Astrocyte (in vitro differentiated cells and primary cell): ENCODE results near the gene OSBPL1A. TPM values are rescaled to one million over a fixed set of nuclear protein-coding genes. Genes with fewer than 3 reads are reported as not detected.

Experiments
- DNase-seq: peaks from one replicate; pipeline ENCODE4 v3.0.0-alpha.2; 2010; ENCODE audit warnings: low read depth
- FAIRE-seq: peaks from 2 replicates; lab custom pipeline; 2011; peaks lifted over from hg19 to GRCh38; lab: Jason Lieb, UNC
- H2AFZ ChIP-seq: 2 replicates; pipeline ENCODE4 v1.6.0; 2012; ENCODE audit warnings: low read depth, low read length, inconsistent platforms
- H3K27ac ChIP-seq: 2 replicates; pipeline ENCODE4 v1.5.1; 2011; ENCODE audit warnings: low read depth, low read length, inconsistent platforms
- H3K27me3 ChIP-seq: 2 replicates; pipeline ENCODE4 v1.6.0; 2011; ENCODE audit warnings: low read length, inconsistent platforms; ENCODE audit not compliant: insufficient read depth
- H3K36me3 ChIP-seq: 2 replicates; pipeline ENCODE4 v1.5.1; 2011; ENCODE audit warnings: low read length, inconsistent platforms; ENCODE audit not compliant: insufficient read depth
- H3K4me1 ChIP-seq: 2 replicates; pipeline ENCODE4 v1.5.1; 2011; ENCODE audit warnings: low read length, inconsistent platforms; ENCODE audit not compliant: insufficient read depth
- H3K4me2 ChIP-seq: 2 replicates; pipeline ENCODE4 v1.6.0; 2012; ENCODE audit warnings: low read length, inconsistent platforms
- H3K4me3 ChIP-seq: 2 replicates; pipeline ENCODE4 v1.5.1; 2011; ENCODE audit warnings: low read depth, mild to moderate bottlenecking, low read length, inconsistent platforms; ENCODE audit not compliant: insufficient read depth
- H3K79me2 ChIP-seq: 2 replicates; pipeline ENCODE4 v1.6.0; 2012; ENCODE audit warnings: mild to moderate bottlenecking, low read length, inconsistent platforms; ENCODE audit not compliant: insufficient read depth
- H3K9ac ChIP-seq: 2 replicates; pipeline ENCODE4 v1.6.0; 2012; ENCODE audit warnings: mild to moderate bottlenecking, low read length, inconsistent platforms
- H3K9me3 ChIP-seq: 2 replicates; pipeline ENCODE4 v1.5.1; 2012; ENCODE audit warnings: low read depth, mild to moderate bottlenecking, low read length, inconsistent platforms; ENCODE audit not compliant: insufficient read depth
- H4K20me1 ChIP-seq: 2 replicates; pipeline ENCODE4 v1.6.0; 2012; ENCODE audit warnings: low read length, inconsistent platforms; ENCODE audit not compliant: insufficient read depth
- H3K27ac Mint-ChIP-seq: one replicate; pipeline ENCODE4 v1.8.0; 2021; ENCODE audit warnings: mild to moderate bottlenecking, mixed read lengths; ENCODE audit not compliant: unreplicated experiment
- H3K27me3 Mint-ChIP-seq: one replicate; pipeline ENCODE4 v1.8.0; 2021; ENCODE audit warnings: low read depth, mixed read lengths; ENCODE audit not compliant: unreplicated experiment
- H3K36me3 Mint-ChIP-seq: one replicate; pipeline ENCODE4 v1.8.0; 2021; ENCODE audit warnings: low read depth, mixed read lengths; ENCODE audit not compliant: unreplicated experiment
- H3K4me1 Mint-ChIP-seq: one replicate; pipeline ENCODE4 v1.8.0; 2021; ENCODE audit warnings: low read depth, mixed read lengths; ENCODE audit not compliant: unreplicated experiment
- H3K4me3 Mint-ChIP-seq: one replicate; pipeline ENCODE4 v1.8.0; 2021; ENCODE audit warnings: mild to moderate bottlenecking, moderate library complexity, mixed read lengths; ENCODE audit not compliant: unreplicated experiment
- H3K9me3 Mint-ChIP-seq: one replicate; pipeline ENCODE4 v1.8.0; 2021; ENCODE audit warnings: mild to moderate bottlenecking, mixed read lengths; ENCODE audit not compliant: unreplicated experiment
- CTCF ChIP-seq: IDR thresholded peaks from 2 replicates; pipeline ENCODE4 v1.5.1; 2011; ENCODE audit warnings: low read depth, mild to moderate bottlenecking, inconsistent platforms, low read length, moderate library complexity; ENCODE audit not compliant: insufficient read depth
- EZH2 ChIP-seq: IDR thresholded peaks from 2 replicates; pipeline ENCODE4 v1.6.1; 2012; ENCODE audit warnings: mild to moderate bottlenecking, low read length, inconsistent platforms; ENCODE audit not compliant: insufficient read depth
- total RNA-seq: library from RNA; stranded (reverse); gene quantifications from 2 replicates; pipeline ENCODE4 v1.2.1, GENCODE V29; 2021

The OSBPL1A gene
- total RNA-seq, 1 donor from 2014 or later, result 27.7 TPM

GRCh38 chr18:24272229-24272525, 125.4 kb downstream of the OSBPL1A start:
- Mint-ChIP-seq H3K27ac (peak overlapping the region; percentile 66), H3K4me1 (no peaks in the 10 kb centered on the region), H3K9me3 (no peaks in the 10 kb centered on the region), H3K4me3 (peak overlapping the region; percentile 90), H3K36me3 (peaks cover 2% of the 10 kb centered on the region), H3K27me3 (peaks cover 1% of the 10 kb centered on the region)
- Histone ChIP-seq H2AFZ (peak overlapping the region; percentile 85), H3K9me3 (no peaks in the 10 kb centered on the region), H3K9ac (peak overlapping the region; percentile 84), H3K36me3 (no peaks in the 10 kb centered on the region), H3K4me3 (peak overlapping the region; percentile 82), H3K27ac (peak overlapping the region; percentile 71), H4K20me1 (peaks cover 5% of the 10 kb centered on the region), H3K4me2 (peak overlapping the region; percentile 98), H3K79me2 (peaks cover 24% of the 10 kb centered on the region), H3K4me1 (peaks cover 10% of the 10 kb centered on the region), H3K27me3 (no peaks in the 10 kb centered on the region)
- FAIRE-seq, result no peak
- no peak for DNase-seq
- TF ChIP-seq CTCF (peak; percentile 8), EZH2 (no peak)

GRCh38 chr18:24271381-24272228, 126.0 kb downstream of the OSBPL1A start:
- FAIRE-seq (no peak), DNase-seq (peak; percentile 73)
- peak overlapping the region; percentile 82 for H3K4me3 ChIP-seq
- H3K4me1 ChIP-seq, result peaks cover 10% of the 10 kb centered on the region
- H4K20me1 ChIP-seq, result peaks cover 5% of the 10 kb centered on the region
- H2AFZ ChIP-seq, result peak overlapping the region; percentile 85
- peak overlapping the region; percentile 71 for H3K27ac ChIP-seq
- no peaks in the 10 kb centered on the region for H3K36me3 ChIP-seq
- H3K36me3 Mint-ChIP-seq, result peaks cover 2% of the 10 kb centered on the region
- H3K4me3 Mint-ChIP-seq, result peak overlapping the region; percentile 93
- H3K27me3 ChIP-seq, result no peaks in the 10 kb centered on the region
- H3K9me3 ChIP-seq, result no peaks in the 10 kb centered on the region
- peak overlapping the region; percentile 84 for H3K9ac ChIP-seq
- H3K4me1 Mint-ChIP-seq, result no peaks in the 10 kb centered on the region
- H3K9me3 Mint-ChIP-seq, result no peaks in the 10 kb centered on the region
- peak overlapping the region; percentile 98 for H3K4me2 ChIP-seq
- H3K79me2 ChIP-seq, result peaks cover 24% of the 10 kb centered on the region
- TF ChIP-seq CTCF (no peak), EZH2 (no peak)
- H3K27me3 Mint-ChIP-seq, result peaks cover under 1% of the 10 kb centered on the region
- peak overlapping the region; percentile 66 for H3K27ac Mint-ChIP-seq

- Histone ChIP-seq H3K36me3 (no peaks in the 10 kb centered on the region), H3K9ac (peak overlapping the region; percentile 84), H3K9me3 (no peaks in the 10 kb centered on the region), H3K4me1 (peaks cover 10% of the 10 kb centered on the region), H3K4me3 (peak overlapping the region; percentile 82), H4K20me1 (peaks cover 5% of the 10 kb centered on the region), H3K27ac (peak overlapping the region; percentile 71), H3K27me3 (no peaks in the 10 kb centered on the region), H3K4me2 (peak overlapping the region; percentile 98), H3K79me2 (peaks cover 24% of the 10 kb centered on the region), H2AFZ (peak overlapping the region; percentile 85)
- no peak for FAIRE-seq
- Mint-ChIP-seq H3K4me1 (no peaks in the 10 kb centered on the region), H3K36me3 (peaks cover 2% of the 10 kb centered on the region), H3K9me3 (no peaks in the 10 kb centered on the region), H3K4me3 (peak overlapping the region; percentile 93), H3K27me3 (no peaks in the 10 kb centered on the region), H3K27ac (peak overlapping the region; percentile 8)
- TF ChIP-seq EZH2, result no peak
- no peak for TF ChIP-seq CTCF
- peak; percentile 58 for DNase-seq
Observed at GRCh38 chr18:24270937-24271380, 126.7 kb downstream of the OSBPL1A start.
